ENCODE results near the gene MTA2.

GRCh38 chr11:62544581-62545436 lies 56.9 kb downstream of the MTA2 start:
- TF ChIP-seq TAF1 (IDR thresholded peaks at IDR 0.05; ENCODE audit: low read depth, low read length) (no peak), SUZ12 (IDR thresholded peaks at IDR 0.05; ENCODE audit: low read length) (peak; percentile 79), SP1 (IDR thresholded peaks at IDR 0.05; ENCODE audit: low read depth, low read length) (no peak), SP4 (IDR thresholded peaks at IDR 0.05; ENCODE audit: low read length) (no peak)

All from H1 (cell line).